ENCODE data around the gene NUMB.

NUMB gene

DNA sequence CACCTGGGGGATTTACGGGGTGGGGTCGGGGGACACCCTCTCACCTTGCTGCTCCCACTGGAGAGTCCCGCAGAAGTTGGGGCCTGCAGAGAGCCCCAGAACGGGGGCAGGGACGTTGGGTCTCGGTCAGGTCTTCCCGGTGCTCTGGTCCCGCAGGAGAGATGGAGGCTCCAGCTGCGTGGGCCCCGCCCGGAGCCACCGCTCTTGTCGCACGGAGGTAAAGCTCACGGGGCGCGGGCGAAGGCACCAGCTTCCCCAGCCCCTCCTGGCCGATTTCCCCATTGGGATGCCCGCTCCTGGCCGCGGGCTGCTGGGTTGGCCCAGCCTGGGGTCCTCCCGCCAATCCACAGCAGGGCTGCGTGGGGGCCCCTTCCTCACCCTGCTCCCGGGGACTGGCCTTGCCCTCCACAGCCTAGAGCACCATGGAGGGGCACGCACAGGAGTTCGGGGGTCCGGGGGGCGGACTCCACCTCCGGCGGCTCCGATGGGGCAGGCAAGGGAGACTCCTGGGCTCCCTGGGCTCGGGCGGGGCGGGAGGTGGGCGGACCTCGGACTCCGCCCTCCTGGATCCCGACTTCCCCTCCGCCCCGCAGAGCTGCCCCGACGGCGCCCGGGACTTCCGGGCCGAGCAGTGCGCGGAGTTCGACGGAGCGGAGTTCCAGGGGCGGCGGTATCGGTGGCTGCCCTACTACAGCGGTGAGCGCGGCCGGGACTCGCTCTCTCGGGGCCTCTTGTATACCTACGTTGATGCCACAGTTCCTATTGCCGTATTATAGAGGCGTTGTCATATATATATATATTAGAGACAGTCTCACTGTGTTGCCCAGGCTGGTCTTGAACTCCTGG lies 212.6 kb downstream of the NUMB start:
- Histone ChIP-seq H3K27ac (ENCODE audit: low read length) (no peak overlapping the region), H3K9me3 (ENCODE audit: control insufficient read depth, low read depth, low read length) (no peaks in the 10 kb centered on the region), H3K4me3 (ENCODE audit: low read length) (no peak overlapping the region), H3K27me3 (ENCODE audit: control insufficient read depth, insufficient read depth, low read length) (no peaks in the 10 kb centered on the region), H3K9ac (ENCODE audit: low read length) (no peak overlapping the region), H3K4me1 (ENCODE audit: control insufficient read depth, low read depth, low read length) (no peaks in the 10 kb centered on the region), H3K36me3 (ENCODE audit: control insufficient read depth, low read depth, low read length) (no peaks in the 10 kb centered on the region)

DNA sequence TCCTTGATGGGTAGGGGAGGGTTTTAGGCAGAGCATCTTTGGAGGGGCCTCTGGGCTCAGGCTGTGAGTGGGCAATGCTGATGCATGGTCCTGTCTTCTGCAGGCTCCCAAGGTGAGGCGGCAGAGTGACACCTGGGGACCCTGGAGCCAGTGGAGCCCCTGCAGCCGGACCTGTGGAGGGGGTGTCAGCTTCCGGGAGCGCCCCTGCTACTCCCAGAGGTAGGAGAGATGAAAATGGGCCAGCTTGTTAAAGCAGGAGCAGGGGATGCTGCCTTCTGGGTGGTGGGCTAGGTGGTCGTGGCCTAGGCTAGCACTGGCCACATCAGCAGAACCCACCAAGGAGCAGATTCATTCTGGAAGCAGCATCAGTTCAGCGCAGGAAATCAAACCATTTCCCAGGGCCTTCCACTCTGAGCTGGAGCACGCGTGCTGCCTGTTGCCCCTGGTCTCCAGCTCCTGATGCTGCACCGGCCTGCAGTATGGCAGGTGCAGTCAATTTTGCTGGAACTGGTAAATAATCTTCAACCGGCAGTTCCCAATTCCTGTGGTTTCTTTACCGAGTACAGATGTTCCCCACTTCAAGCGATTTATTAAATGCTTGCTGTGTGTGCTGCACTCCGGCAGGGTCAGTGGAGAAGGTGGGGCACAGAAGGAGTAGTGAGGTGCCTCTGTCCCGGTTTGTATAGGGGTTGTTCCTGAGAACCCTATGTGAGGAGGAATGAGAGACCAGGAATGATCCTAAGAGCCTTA lies 213.6 kb downstream of the NUMB start:
- Histone ChIP-seq H3K9me3 (ENCODE audit: control insufficient read depth, low read depth, low read length) (no peaks in the 10 kb centered on the region), H3K4me3 (ENCODE audit: low read length) (no peak overlapping the region), H3K27me3 (ENCODE audit: control insufficient read depth, insufficient read depth, low read length) (peaks cover 5% of the 10 kb centered on the region), H3K4me1 (ENCODE audit: control insufficient read depth, low read depth, low read length) (no peaks in the 10 kb centered on the region), H3K36me3 (ENCODE audit: control insufficient read depth, low read depth, low read length) (no peaks in the 10 kb centered on the region), H3K9ac (ENCODE audit: low read length) (no peak overlapping the region), H3K27ac (ENCODE audit: low read length) (no peak overlapping the region)

DNA sequence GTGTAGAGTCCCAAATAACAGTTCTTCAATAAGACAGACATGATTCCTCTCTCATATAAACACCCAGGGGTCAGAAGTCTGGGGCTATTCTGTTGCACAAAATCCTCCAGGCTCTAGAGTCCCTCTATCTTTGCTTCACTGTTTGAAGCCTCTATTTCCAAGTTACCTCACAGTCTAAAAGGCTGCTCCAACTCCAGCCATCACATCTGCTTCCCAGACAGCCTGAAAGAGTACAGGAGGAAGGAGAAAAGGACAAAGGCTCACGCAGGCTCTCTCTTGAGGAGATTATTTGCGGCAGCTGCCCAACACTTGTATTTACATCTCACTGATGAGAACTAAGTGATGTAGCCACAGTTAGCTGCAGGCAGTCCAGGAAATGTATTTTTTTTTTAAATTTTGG lies 214.6 kb downstream of the NUMB start:
- H3K9me3 ChIP-seq (ENCODE audit: control insufficient read depth, low read depth, low read length): no peaks in the 10 kb centered on the region
- peaks cover 7% of the 10 kb centered on the region for H3K4me1 ChIP-seq (ENCODE audit: control insufficient read depth, low read depth, low read length)
- H3K27me3 ChIP-seq (ENCODE audit: control insufficient read depth, insufficient read depth, low read length): peaks cover 15% of the 10 kb centered on the region
- H3K36me3 ChIP-seq (ENCODE audit: control insufficient read depth, low read depth, low read length): peaks cover 2% of the 10 kb centered on the region
- H3K4me3 ChIP-seq (ENCODE audit: low read length): no peak overlapping the region
- no peak overlapping the region for H3K9ac ChIP-seq (ENCODE audit: low read length)
- no peak overlapping the region for H3K27ac ChIP-seq (ENCODE audit: low read length)

DNA sequence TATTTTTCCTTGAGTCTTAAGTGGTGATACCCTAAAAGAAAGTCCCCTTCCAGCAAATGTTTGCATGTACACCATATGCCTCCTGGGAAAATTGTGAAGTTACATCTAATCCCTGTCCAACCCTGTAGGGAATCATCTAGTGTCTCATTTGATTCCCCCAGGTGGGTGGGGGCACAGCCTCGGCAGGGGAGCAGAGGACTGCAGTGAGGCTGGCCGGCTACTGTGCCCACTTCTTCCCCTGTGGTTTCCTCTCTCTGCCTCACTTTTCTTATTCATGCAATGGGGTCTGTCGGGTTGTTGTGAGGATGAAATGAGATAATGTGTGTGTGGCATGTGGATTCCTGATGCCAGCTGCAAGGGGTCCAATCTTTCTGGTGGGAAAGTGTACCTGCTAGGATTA lies 215.0 kb downstream of the NUMB start:
- H3K9me3 ChIP-seq (ENCODE audit: control insufficient read depth, low read depth, low read length): no peaks in the 10 kb centered on the region
- H3K36me3 ChIP-seq (ENCODE audit: control insufficient read depth, low read depth, low read length): peaks cover 2% of the 10 kb centered on the region
- no peak overlapping the region for H3K9ac ChIP-seq (ENCODE audit: low read length)
- H3K4me1 ChIP-seq (ENCODE audit: control insufficient read depth, low read depth, low read length): peaks cover 10% of the 10 kb centered on the region
- no peak overlapping the region for H3K27ac ChIP-seq (ENCODE audit: low read length)
- peaks cover 19% of the 10 kb centered on the region for H3K27me3 ChIP-seq (ENCODE audit: control insufficient read depth, insufficient read depth, low read length)
- H3K4me3 ChIP-seq (ENCODE audit: low read length): no peak overlapping the region

DNA sequence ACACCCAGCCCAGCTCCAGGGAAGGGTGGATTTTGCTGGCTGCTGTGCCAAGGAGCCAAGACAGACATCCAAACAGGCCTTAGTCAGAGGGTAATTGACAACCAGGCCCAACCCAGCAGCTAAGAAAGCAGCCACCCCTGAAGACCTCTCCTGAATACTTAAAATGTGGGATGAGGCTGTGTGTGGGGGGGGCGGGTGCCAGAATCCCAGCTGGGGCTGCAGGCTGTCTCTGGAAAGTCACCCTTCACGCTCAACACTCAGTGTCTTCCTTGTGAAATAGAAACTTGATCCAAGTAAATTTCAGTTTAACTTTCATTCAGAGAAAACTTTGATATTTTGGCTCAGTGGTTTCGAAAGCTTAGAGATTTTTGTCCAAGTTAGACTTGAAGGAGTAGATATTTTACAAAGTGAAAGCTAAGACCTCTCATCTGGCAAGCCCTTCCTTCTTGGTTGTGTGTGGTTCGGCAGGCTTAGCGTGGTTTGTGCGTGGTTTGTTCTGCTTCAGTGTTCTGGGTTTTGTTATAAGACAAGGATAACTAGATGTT lies 215.9 kb downstream of the NUMB start:
- H3K4me3 ChIP-seq (ENCODE audit: low read length): no peak overlapping the region
- H3K27ac ChIP-seq (ENCODE audit: low read length): no peak overlapping the region
- peaks cover 10% of the 10 kb centered on the region for H3K4me1 ChIP-seq (ENCODE audit: control insufficient read depth, low read depth, low read length)
- no peak overlapping the region for H3K9ac ChIP-seq (ENCODE audit: low read length)
- H3K9me3 ChIP-seq (ENCODE audit: control insufficient read depth, low read depth, low read length): no peaks in the 10 kb centered on the region
- H3K36me3 ChIP-seq (ENCODE audit: control insufficient read depth, low read depth, low read length): peaks cover 2% of the 10 kb centered on the region
- H3K27me3 ChIP-seq (ENCODE audit: control insufficient read depth, insufficient read depth, low read length): peaks cover 28% of the 10 kb centered on the region

DNA sequence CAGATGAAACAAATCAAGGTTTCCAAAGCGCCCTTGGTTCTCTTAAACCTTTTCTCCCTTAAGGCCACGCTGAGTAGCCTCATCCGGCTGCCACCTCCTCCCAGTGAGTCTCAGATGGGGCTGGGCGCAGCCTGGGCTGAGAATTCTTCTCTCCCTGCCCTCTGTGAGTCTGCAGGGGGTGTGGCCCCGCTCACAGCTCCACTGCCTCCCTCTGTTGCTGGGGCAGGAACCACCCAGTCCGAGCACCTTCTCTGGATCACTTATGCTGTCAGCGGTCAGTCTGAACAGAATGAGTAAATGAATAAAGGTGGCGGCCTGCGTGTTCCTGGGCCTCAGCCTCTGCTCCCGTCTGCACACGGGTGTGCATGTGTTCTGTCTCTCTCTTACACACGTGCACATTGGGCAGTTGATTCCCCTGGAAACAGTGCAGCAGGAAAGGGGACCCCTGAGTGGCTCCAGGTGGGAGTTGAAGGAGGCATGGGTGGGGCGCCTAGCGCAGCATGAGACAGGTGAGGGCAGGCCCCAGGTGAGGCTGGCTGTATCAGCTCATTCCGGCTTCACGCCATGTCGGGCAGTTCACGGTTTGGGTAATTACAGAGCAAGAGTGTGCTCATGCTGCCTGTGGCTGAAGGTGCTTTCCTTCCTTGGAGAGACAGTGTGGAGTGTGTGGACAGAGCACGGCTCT lies 216.7 kb downstream of the NUMB start:
- no peak overlapping the region for H3K27ac ChIP-seq (ENCODE audit: low read length)
- H3K9me3 ChIP-seq (ENCODE audit: control insufficient read depth, low read depth, low read length): no peaks in the 10 kb centered on the region
- H3K9ac ChIP-seq (ENCODE audit: low read length): no peak overlapping the region
- no peak overlapping the region for H3K4me3 ChIP-seq (ENCODE audit: low read length)
- H3K4me1 ChIP-seq (ENCODE audit: control insufficient read depth, low read depth, low read length): peaks cover 16% of the 10 kb centered on the region
- peaks cover 36% of the 10 kb centered on the region for H3K27me3 ChIP-seq (ENCODE audit: control insufficient read depth, insufficient read depth, low read length)
- peaks cover 2% of the 10 kb centered on the region for H3K36me3 ChIP-seq (ENCODE audit: control insufficient read depth, low read depth, low read length)

DNA sequence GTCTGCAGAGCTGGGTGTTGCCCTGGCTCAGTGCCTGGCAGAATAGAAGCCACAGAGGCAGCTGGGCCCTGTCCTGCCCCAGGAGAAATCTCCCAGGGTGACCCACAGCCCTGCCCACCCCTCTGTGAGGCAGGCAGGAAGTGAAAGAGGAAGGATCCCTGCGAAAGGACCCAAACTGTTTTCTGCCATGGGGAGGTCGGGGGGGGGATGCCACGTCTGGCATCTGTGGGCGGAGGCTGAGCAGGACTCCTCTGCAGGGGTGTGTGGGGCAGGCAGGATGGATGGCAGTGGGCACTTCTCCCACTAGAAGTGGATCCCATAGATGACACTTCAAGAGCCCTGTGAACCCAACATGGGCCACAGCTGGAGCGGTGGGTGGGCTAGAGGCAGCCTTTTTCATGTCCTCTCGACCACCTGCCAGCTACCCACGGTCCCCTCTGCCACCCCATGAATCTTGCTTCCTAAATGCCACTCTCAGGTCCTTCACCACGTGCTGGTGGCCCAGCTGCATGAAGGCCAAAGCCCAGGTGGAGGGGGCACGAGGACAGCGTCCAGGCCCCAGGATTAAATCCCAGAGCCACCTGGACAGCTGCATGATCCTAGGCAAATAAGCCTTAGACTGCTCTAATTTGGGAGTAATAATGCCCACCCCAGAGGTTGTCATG lies 217.4 kb downstream of the NUMB start:
- Histone ChIP-seq H3K9ac (ENCODE audit: low read length) (no peak overlapping the region), H3K4me3 (ENCODE audit: low read length) (no peak overlapping the region), H3K27me3 (ENCODE audit: control insufficient read depth, insufficient read depth, low read length) (peaks cover 42% of the 10 kb centered on the region), H3K4me1 (ENCODE audit: control insufficient read depth, low read depth, low read length) (peaks cover 22% of the 10 kb centered on the region), H3K36me3 (ENCODE audit: control insufficient read depth, low read depth, low read length) (peaks cover 2% of the 10 kb centered on the region), H3K27ac (ENCODE audit: low read length) (no peak overlapping the region), H3K9me3 (ENCODE audit: control insufficient read depth, low read depth, low read length) (no peaks in the 10 kb centered on the region)

DNA sequence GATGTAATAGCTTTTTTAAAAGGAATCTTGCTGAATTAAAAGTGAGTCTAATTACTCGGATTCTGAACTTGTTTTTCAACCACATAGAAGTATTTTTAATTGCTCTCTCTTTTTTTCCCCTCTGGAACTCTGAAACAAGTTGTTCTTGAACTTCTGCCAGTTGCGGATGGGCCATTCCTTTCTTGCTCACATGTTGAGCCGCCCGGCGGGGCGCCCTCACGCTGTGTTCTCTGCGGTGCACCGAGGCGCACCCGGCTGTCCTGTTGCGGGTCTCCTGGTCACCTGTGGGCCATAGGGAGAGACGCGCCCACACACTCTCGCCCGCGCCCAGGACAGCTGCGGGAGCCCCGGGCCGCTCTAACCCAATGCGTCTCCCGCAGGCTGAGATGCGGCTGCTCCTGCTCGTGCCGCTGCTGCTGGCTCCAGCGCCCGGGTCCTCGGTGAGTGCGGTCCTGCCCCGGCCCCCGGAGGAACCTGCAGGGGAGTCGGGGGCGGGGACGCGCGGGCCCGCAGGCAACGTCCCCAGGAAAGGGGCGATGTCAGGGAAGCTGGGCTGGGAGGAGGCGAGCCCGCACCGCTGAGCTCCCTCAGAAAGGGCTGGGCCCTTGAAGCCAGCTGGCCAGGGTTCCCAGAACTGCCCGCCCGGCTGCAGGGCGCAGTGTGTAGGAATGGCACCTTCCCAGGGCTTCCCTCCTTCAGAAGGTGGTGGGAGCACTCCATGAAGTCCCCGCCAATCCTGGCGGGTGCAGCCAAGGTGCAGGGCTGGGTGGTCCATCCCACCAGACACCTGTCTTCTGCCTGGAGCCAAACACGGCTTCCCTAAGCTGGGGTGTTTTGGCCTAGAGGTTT lies 218.7 kb downstream of the NUMB start:
- peaks cover 34% of the 10 kb centered on the region for H3K4me1 ChIP-seq (ENCODE audit: control insufficient read depth, low read depth, low read length)
- no peaks in the 10 kb centered on the region for H3K9me3 ChIP-seq (ENCODE audit: control insufficient read depth, low read depth, low read length)
- H3K36me3 ChIP-seq (ENCODE audit: control insufficient read depth, low read depth, low read length): peaks cover 2% of the 10 kb centered on the region
- H3K4me3 ChIP-seq (ENCODE audit: low read length): peak overlapping the region; percentile 40
- H3K9ac ChIP-seq (ENCODE audit: low read length): no peak overlapping the region
- peaks cover 42% of the 10 kb centered on the region for H3K27me3 ChIP-seq (ENCODE audit: control insufficient read depth, insufficient read depth, low read length)
- no peak overlapping the region for H3K27ac ChIP-seq (ENCODE audit: low read length)

DNA sequence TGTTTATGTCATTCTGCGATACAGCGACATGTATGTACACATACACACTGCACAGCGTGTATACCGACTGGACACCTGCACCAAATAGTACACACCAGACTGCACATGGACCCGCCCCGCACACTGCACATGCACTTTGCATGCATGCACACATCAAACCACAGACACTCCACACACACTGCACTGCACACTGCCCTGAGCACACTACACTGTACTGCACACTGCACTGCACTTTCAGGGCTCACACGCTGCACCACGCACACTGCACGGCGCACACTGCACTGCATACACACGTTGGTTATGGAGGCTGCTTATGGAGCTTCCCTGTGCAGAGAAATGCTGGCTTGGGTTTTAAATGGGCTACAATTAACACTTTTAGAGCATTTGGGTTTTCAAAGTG lies 219.4 kb downstream of the NUMB start:
- H3K9me3 ChIP-seq (ENCODE audit: control insufficient read depth, low read depth, low read length): no peaks in the 10 kb centered on the region
- peaks cover 41% of the 10 kb centered on the region for H3K4me1 ChIP-seq (ENCODE audit: control insufficient read depth, low read depth, low read length)
- peaks cover 2% of the 10 kb centered on the region for H3K36me3 ChIP-seq (ENCODE audit: control insufficient read depth, low read depth, low read length)
- H3K9ac ChIP-seq (ENCODE audit: low read length): no peak overlapping the region
- peak overlapping the region; percentile 40 for H3K4me3 ChIP-seq (ENCODE audit: low read length)
- peaks cover 42% of the 10 kb centered on the region for H3K27me3 ChIP-seq (ENCODE audit: control insufficient read depth, insufficient read depth, low read length)
- H3K27ac ChIP-seq (ENCODE audit: low read length): no peak overlapping the region

DNA sequence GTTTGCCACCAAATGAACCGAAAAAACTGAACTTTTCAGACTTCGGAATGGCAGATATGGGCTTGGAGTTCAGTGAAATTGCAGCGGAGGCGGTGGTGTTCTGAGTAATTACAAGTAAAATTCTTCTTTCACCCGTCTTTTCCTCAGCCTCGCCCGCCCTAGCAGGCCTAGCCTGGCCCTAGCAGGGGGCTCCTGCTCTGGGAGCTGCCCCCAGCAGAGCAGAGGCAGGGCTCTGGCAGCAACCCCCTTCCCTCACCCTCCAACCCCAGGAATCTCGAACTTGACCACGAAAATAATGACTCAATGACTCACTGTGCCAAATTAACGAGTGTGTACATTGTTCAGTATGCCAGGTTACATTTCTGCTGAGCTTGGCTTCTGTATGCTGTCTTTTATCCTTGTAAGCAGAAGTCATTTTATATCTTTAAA lies 219.9 kb downstream of the NUMB start:
- no peaks in the 10 kb centered on the region for H3K9me3 ChIP-seq (ENCODE audit: control insufficient read depth, low read depth, low read length)
- H3K36me3 ChIP-seq (ENCODE audit: control insufficient read depth, low read depth, low read length): peaks cover 2% of the 10 kb centered on the region
- H3K27me3 ChIP-seq (ENCODE audit: control insufficient read depth, insufficient read depth, low read length): peaks cover 46% of the 10 kb centered on the region
- peaks cover 46% of the 10 kb centered on the region for H3K4me1 ChIP-seq (ENCODE audit: control insufficient read depth, low read depth, low read length)
- no peak overlapping the region for H3K27ac ChIP-seq (ENCODE audit: low read length)
- peak overlapping the region; percentile 68 for H3K4me3 ChIP-seq (ENCODE audit: low read length)
- H3K9ac ChIP-seq (ENCODE audit: low read length): peak overlapping the region; percentile 33
